Measurements from ENCODE around the gene ASS1. TPM values are rescaled to one million over a fixed set of nuclear protein-coding genes. Genes with fewer than 3 reads are reported as not detected.

The ASS1 gene
- total RNA-seq, 3 donors from 2014 or later (not counting 1 experiment from before 2014, with no cell fraction given), result 1.3 TPM; not detected in 2

DNA sequence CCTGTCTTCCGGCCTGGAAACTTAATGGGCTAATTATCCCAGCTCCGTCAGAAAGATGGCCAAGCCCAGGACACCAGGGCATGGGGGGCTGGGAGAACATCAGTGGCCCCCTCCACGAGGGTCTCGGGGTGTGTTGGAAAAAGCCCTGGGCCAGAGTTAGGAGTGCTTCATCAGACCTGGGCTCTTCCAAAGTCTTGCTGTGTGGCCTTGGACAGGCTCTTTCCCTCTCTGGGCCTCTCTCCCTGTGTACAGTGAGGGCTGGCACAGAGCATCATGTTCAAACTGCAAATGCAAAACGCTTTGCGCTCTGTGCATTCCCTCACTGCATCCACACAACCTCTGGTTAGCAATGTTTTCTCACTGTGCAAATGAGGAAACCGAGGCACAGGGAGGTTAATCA lies 48.3 kb downstream of the ASS1 start:
- TF ChIP-seq, protein P1, sequence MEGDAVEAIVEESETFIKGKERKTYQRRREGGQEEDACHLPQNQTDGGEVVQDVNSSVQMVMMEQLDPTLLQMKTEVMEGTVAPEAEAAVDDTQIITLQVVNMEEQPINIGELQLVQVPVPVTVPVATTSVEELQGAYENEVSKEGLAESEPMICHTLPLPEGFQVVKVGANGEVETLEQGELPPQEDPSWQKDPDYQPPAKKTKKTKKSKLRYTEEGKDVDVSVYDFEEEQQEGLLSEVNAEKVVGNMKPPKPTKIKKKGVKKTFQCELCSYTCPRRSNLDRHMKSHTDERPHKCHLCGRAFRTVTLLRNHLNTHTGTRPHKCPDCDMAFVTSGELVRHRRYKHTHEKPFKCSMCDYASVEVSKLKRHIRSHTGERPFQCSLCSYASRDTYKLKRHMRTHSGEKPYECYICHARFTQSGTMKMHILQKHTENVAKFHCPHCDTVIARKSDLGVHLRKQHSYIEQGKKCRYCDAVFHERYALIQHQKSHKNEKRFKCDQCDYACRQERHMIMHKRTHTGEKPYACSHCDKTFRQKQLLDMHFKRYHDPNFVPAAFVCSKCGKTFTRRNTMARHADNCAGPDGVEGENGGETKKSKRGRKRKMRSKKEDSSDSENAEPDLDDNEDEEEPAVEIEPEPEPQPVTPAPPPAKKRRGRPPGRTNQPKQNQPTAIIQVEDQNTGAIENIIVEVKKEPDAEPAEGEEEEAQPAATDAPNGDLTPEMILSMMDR (IDR thresholded peaks at IDR 0.05), result no peak
- Histone ChIP-seq H3K9me3 (ENCODE audit: control insufficient read depth, insufficient read depth, low read length) (no peaks in the 10 kb centered on the region), H3K36me3 (ENCODE audit: control insufficient read depth, insufficient read depth, low read length) (no peaks in the 10 kb centered on the region), H3K4me3 (ENCODE audit: low read length) (no peak overlapping the region), H3K4me1 (ENCODE audit: control insufficient read depth, insufficient read depth, low read length) (no peaks in the 10 kb centered on the region), H3K27me3 (ENCODE audit: control insufficient read depth, insufficient read depth, low read length) (no peaks in the 10 kb centered on the region), H3K27ac (ENCODE audit: low read length) (no peak overlapping the region)
- ATAC-seq, result no peak
- H3K4me1 Mint-ChIP-seq, result no peaks in the 10 kb centered on the region
- H3K9me3 Mint-ChIP-seq, result no peaks in the 10 kb centered on the region
- H3K27ac Mint-ChIP-seq, result no peak overlapping the region
- H3K36me3 Mint-ChIP-seq, result no peaks in the 10 kb centered on the region
- 84% methylated on average over 7 of the region's 7 CpGs for WGBS (ENCODE audit: insufficient coverage)
- DNase-seq, result no peak
- H3K27me3 Mint-ChIP-seq (ENCODE audit: low read depth in 2 of 2), result peaks cover 0 to 6% of the 10 kb centered on the region in 2 donors
- H3K4me3 Mint-ChIP-seq, result no peak overlapping the region
- intact Hi-C loops (cut with micrococcal nuclease), result no loop called here

DNA sequence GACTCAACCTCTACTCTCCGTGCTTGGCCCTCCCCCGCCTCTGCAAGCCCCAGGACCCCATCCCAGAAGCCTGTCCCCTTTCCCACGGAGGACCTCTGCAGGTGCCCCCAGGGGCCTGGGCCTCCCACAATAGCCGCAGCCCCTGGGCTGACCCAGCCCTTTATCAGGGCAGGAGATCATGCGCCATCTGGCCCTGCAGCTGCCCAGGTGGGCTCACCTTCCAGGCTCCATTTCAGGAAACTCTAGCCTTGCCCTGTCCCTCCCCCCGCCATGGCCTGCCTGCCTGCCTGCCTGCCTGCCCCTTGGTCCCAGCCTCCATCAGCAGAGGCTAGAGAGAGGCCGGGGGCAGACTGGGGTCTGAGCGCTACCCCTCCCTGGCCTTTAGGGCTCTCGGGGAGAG lies 48.7 kb downstream of the ASS1 start:
- peaks cover 0 to 6% of the 10 kb centered on the region in 2 donors for H3K27me3 Mint-ChIP-seq (ENCODE audit: low read depth in 2 of 2)
- Histone ChIP-seq H3K36me3 (ENCODE audit: control insufficient read depth, insufficient read depth, low read length) (no peaks in the 10 kb centered on the region), H3K27ac (ENCODE audit: low read length) (no peak overlapping the region), H3K4me3 (ENCODE audit: low read length) (no peak overlapping the region), H3K4me1 (ENCODE audit: control insufficient read depth, insufficient read depth, low read length) (no peaks in the 10 kb centered on the region), H3K9me3 (ENCODE audit: control insufficient read depth, insufficient read depth, low read length) (no peaks in the 10 kb centered on the region), H3K27me3 (ENCODE audit: control insufficient read depth, insufficient read depth, low read length) (no peaks in the 10 kb centered on the region)
- DNase-seq, result no peak
- no peaks in the 10 kb centered on the region for H3K36me3 Mint-ChIP-seq
- TF ChIP-seq, protein P1 (IDR thresholded peaks at IDR 0.05), result no peak
- intact Hi-C loops (cut with micrococcal nuclease), result no loop called here
- no peak overlapping the region for H3K27ac Mint-ChIP-seq
- no peaks in the 10 kb centered on the region for H3K9me3 Mint-ChIP-seq
- H3K4me1 Mint-ChIP-seq, result no peaks in the 10 kb centered on the region
- WGBS (ENCODE audit: insufficient coverage), result 73% methylated on average over 9 of the region's 9 CpGs
- no peak overlapping the region for H3K4me3 Mint-ChIP-seq
- ATAC-seq, result no peak

DNA sequence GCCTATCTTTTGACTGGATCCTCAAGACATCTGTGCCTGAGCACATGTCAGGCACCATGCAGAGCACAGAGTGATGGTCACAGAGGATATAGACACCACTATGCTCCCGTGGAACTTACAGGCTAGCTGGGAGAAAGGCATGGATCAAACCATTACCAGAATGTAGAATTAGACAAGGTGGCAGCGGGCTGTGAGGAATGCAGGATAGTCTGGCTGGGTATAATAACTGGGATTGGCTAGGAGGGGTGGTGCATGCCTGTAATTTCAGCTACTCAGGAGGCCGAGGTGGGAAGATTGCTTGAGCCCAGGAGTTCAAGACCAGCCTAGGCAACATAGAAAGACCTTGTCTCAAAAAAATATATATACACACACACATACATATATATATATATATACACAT lies 50.3 kb downstream of the ASS1 start:
- no peaks in the 10 kb centered on the region for H3K9me3 ChIP-seq (ENCODE audit: control insufficient read depth, insufficient read depth, low read length)
- intact Hi-C loops (cut with micrococcal nuclease), result no loop called here

DNA sequence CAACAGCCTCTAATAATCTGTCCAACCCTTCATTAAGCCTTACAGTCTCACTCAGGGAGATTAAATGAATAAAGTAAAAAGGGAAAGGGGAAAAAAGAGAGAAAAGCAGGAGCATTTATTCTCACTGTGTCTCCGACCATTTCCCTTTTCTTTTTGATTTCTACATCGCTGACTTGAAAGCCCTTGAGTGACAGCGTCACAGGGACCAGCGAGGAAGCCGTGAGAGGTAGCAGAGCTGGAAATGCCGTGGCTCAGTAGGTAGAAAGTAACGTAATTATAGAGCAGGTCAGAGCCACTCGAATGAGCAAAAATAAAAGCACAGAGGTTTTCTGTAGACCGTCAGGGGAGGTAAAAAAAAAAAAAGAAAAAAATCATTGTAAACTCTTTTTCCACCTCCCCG lies 52.4 kb downstream of the ASS1 start:
- peaks cover 0 to 6% of the 10 kb centered on the region in 2 donors for H3K27me3 Mint-ChIP-seq (ENCODE audit: low read depth in 2 of 2)
- no peak overlapping the region for H3K4me3 Mint-ChIP-seq
- no peaks in the 10 kb centered on the region for H3K9me3 Mint-ChIP-seq
- DNase-seq (no peak), ATAC-seq (no peak)
- intact Hi-C loops (cut with micrococcal nuclease), result no loop called here
- H3K27ac ChIP-seq (ENCODE audit: low read length), result no peak overlapping the region
- H3K36me3 Mint-ChIP-seq, result no peaks in the 10 kb centered on the region
- WGBS (ENCODE audit: insufficient coverage), result 85% methylated on average over 9 of the region's 10 CpGs
- no peak overlapping the region for H3K4me3 ChIP-seq (ENCODE audit: low read length)
- H3K9me3 ChIP-seq (ENCODE audit: control insufficient read depth, insufficient read depth, low read length), result no peaks in the 10 kb centered on the region
- H3K36me3 ChIP-seq (ENCODE audit: control insufficient read depth, insufficient read depth, low read length), result no peaks in the 10 kb centered on the region
- TF ChIP-seq, protein P1 (IDR thresholded peaks at IDR 0.05), result no peak
- no peaks in the 10 kb centered on the region for H3K4me1 Mint-ChIP-seq
- no peak overlapping the region for H3K27ac Mint-ChIP-seq
- no peaks in the 10 kb centered on the region for H3K27me3 ChIP-seq (ENCODE audit: control insufficient read depth, insufficient read depth, low read length)
- no peaks in the 10 kb centered on the region for H3K4me1 ChIP-seq (ENCODE audit: control insufficient read depth, insufficient read depth, low read length)

More for the DNA sequence above, 50.3 kb downstream of the ASS1 start:
- H3K4me1 Mint-ChIP-seq, result no peaks in the 10 kb centered on the region
- no peaks in the 10 kb centered on the region for H3K36me3 Mint-ChIP-seq
- TF ChIP-seq, protein P1 (IDR thresholded peaks at IDR 0.05), result no peak
- H3K27me3 Mint-ChIP-seq (ENCODE audit: low read depth in 2 of 2), result peaks cover 0 to 6% of the 10 kb centered on the region in 2 donors
- Histone ChIP-seq H3K4me3 (ENCODE audit: low read length) (no peak overlapping the region), H3K27ac (ENCODE audit: low read length) (no peak overlapping the region), H3K36me3 (ENCODE audit: control insufficient read depth, insufficient read depth, low read length) (no peaks in the 10 kb centered on the region), H3K27me3 (ENCODE audit: control insufficient read depth, insufficient read depth, low read length) (no peaks in the 10 kb centered on the region), H3K4me1 (ENCODE audit: control insufficient read depth, insufficient read depth, low read length) (no peaks in the 10 kb centered on the region)
- no peak overlapping the region for H3K27ac Mint-ChIP-seq
- ATAC-seq, result no peak
- no peaks in the 10 kb centered on the region for H3K9me3 Mint-ChIP-seq
- H3K4me3 Mint-ChIP-seq, result no peak overlapping the region
- WGBS (ENCODE audit: insufficient coverage), result 87% methylated on average over 3 of the region's 3 CpGs
- DNase-seq, result no peak
